Heart left ventricle (tissue), 16 donors: ENCODE measurements around the gene EXOC4. TPM values are rescaled to one million over a fixed set of nuclear protein-coding genes. Genes with fewer than 3 reads are reported as not detected.

Experiments
- ATAC-seq, 4 donors: fragments of 200-7000 bp; cut with Tn5 transposase; one replicate each; pipeline ENCODE4 v1.9.1; 2020 to 2022; ENCODE audit warnings: moderate library complexity in 4 of 4, mild to moderate bottlenecking in 3 of 4, moderate number of reproducible peaks in 1 of 4
- DNase-seq, 5 donors: peaks; one replicate each; pipeline ENCODE4 v3.0.0-alpha.2; 2020
- H3K27ac ChIP-seq, 12 donors: fragments of 200-600 bp; sonication (generic) in 4 of 12; one replicate each; pipeline versions ENCODE4 v1.5.0 to v1.8.0; 2016 to 2022; ENCODE audit warnings: mild to moderate bottlenecking in 2 of 12
- H3K27me3 ChIP-seq, 9 donors: fragments of 200-600 bp; sonication (generic) in 2 of 9; one replicate each; pipeline versions ENCODE4 v1.5.1 to v1.8.0; 2016 to 2022; ENCODE audit warnings: mild to moderate bottlenecking in 3 of 9
- H3K36me3 ChIP-seq, 9 donors: fragments of 200-600 bp; sonication (generic) in 2 of 9; one replicate each; pipeline versions ENCODE4 v1.5.0 to v1.8.0; 2018 to 2022; ENCODE audit warnings: mild to moderate bottlenecking in 2 of 9
- H3K4me1 ChIP-seq, 12 donors: fragments of 200-600 bp; sonication (generic) in 4 of 12; one replicate each; pipeline versions ENCODE4 v1.5.0 to v1.8.0; 2016 to 2022; ENCODE audit warnings: mild to moderate bottlenecking in 3 of 12
- H3K4me3 ChIP-seq, 12 donors: fragments of 200-600 bp; sonication (generic) in 4 of 12; one replicate each; pipeline versions ENCODE4 v1.5.0 to v1.8.0; 2017 to 2022; ENCODE audit warnings: mild to moderate bottlenecking in 9 of 12, moderate library complexity in 4 of 12
- H3K9me3 ChIP-seq, 12 donors: fragments of 200-600 bp; sonication (generic) in 4 of 12; one replicate each; pipeline versions ENCODE4 v1.5.0 to v1.8.0; 2016 to 2022; ENCODE audit warnings: mild to moderate bottlenecking in 1 of 12
- CTCF ChIP-seq, 12 donors: fragments of 200-600 bp; sonication (generic) in 4 of 12; IDR thresholded peaks; one replicate each; pipeline versions ENCODE4 v1.5.0 to v1.8.0; 2018 to 2022; ENCODE audit warnings: antibody characterized with exemption in 12 of 12, mild to moderate bottlenecking in 5 of 12
- POLR2A ChIP-seq, 2 donors: fragments of 450-650 bp; IDR thresholded peaks; one replicate each; pipeline ENCODE4 v1.6.1; 2017; ENCODE audit warnings: antibody characterized with exemption in 2 of 2, mild to moderate bottlenecking in 2 of 2, moderate library complexity in 2 of 2
- WGBS, 4 donors: extraction: QIAGEN DNeasy Blood & Tissue Kit in 2 of 4; methylation state at CpG; one replicate each; pipeline versions ENCODE4 v1.1.5 to v1.1.7; 2013 to 2018; 5-methylcytosine and 5-hydroxymethylcytosine counted together
- intact Hi-C, 10 donors: fragments of 100-400 bp; cut with DNase I; formaldehyde crosslinking; loops; one replicate each; pipeline versions ENCODE4 v1.11.1 to v1.14.2; 2022
- polyA plus RNA-seq, 2 donors: library from polyadenylated mRNA; stranded (reverse); fragments of 200-250 nt; gene quantifications; one replicate each; pipeline ENCODE4 v1.2.3, GENCODE V29; 2013
- total RNA-seq, 9 donors: library from RNA; depleted of rRNA in 2 of 9; stranded (reverse); fragments of >200 nt in 2 of 9; fragmentation: NEBNext Ultra II Directional in 3 of 9; extraction: Animal tissue kit (Norgen Biotek cat#: 25700) in 3 of 9; gene quantifications; one replicate each; pipeline versions ENCODE4 v1.1.0 to v1.2.4, GENCODE V29; 2016 to 2023
- donor health status: ischemic (EF 13 %, LVEDD 7.1; RV severe dilation, severe dysfunction).
- donor health status: healthy with polysubstance abuse.
- donor health status: DM: no; HTN: yes; CAD: no.
- donor health status: DM: no; HTN: no; CAD: no.
- donor health status: ischemic (EF 25% LVEDD 6.9; RV normal size, moderate dysfunction).
- donor health status: ischemic (EF 25% LVEDD 5.7; RV mildly dilated, moderate dysfunction).
- donor health status: healthy.
- donor health status: DM: yes; HTN: yes; CAD: no.
- donor health status: ischemic (EF 35%, LVEDD 5.7; RV mildly dilated, moderate dysfunction).
- donor health status: nonischemic (EF 11% LVEDD 7.7; RV severe dilation, severe dysfunction).
- donor health status: DM: yes; HTN: yes; CAD: no.
- donor health status: PGD.
- donor health status: ischemic (EF 29% LVEDD 5.4; RV normal size, mild dysfunction).
- donor health status: nonischemic (EF 23%, LVEDD 6.1; RV moderate dilation, normal function).

The EXOC4 gene
- total and polyA plus RNA-seq, 11 donors: 8.8 to 61.2 (median 33.8) TPM

- Histone ChIP-seq H3K4me3 (no peak overlapping the region), H3K36me3 (peaks cover 0 to 13% (median 4%) of the 10 kb centered on the region in 9 donors), H3K27me3 (no peaks in the 10 kb centered on the region), H3K9me3 (no peaks in the 10 kb centered on the region), H3K4me1 (peaks cover 0 to 17% (median 6%) of the 10 kb centered on the region in 12 donors), H3K27ac (no peak overlapping the region)
- 97 to 98% (median 97%) methylated on average over 4 of the region's 4 CpGs for WGBS, 4 donors
- ATAC-seq (no peak), DNase-seq (no peak)
- intact Hi-C loops: no loop called here
- TF ChIP-seq POLR2A (IDR thresholded peaks at IDR 0.05): no peak
- TF ChIP-seq CTCF (IDR thresholded peaks at IDR 0.05): no peak
Measured at GRCh38 chr7:133371616-133372015, 118.7 kb downstream of the EXOC4 start.

GRCh38 chr7:133372337-133372736 is 119.5 kb downstream of the EXOC4 start:
- ATAC-seq (no peak), DNase-seq (no peak)
- intact Hi-C loops: no loop called here
- Histone ChIP-seq H3K4me1 (peaks cover 0 to 12% (median 3%) of the 10 kb centered on the region in 12 donors), H3K27me3 (no peaks in the 10 kb centered on the region), H3K36me3 (peaks cover 0 to 13% (median 4%) of the 10 kb centered on the region in 9 donors), H3K9me3 (no peaks in the 10 kb centered on the region), H3K27ac (no peak overlapping the region), H3K4me3 (no peak overlapping the region)
- WGBS, 4 donors: 85 to 98% (median 94%) methylated on average over 1 of the region's 1 CpG
- TF ChIP-seq CTCF (IDR thresholded peaks at IDR 0.05) (no peak), POLR2A (IDR thresholded peaks at IDR 0.05) (no peak)

- ATAC-seq (peak; percentile 48 to 84 (median 80)), DNase-seq (no peak)
- no peaks in the 10 kb centered on the region for H3K27me3 ChIP-seq
- no peak overlapping the region for H3K4me3 ChIP-seq
- H3K27ac ChIP-seq: no peak overlapping the region
- intact Hi-C loops: no loop called here
- peaks cover 0 to 7% (median 0%) of the 10 kb centered on the region in 12 donors for H3K9me3 ChIP-seq
- 40 to 56% (median 46%) methylated on average over 1 of the region's 1 CpG for WGBS, 4 donors
- H3K4me1 ChIP-seq: peaks cover 0 to 9% (median 0%) of the 10 kb centered on the region in 12 donors
- peaks cover 0 to 13% (median 4%) of the 10 kb centered on the region in 9 donors for H3K36me3 ChIP-seq
- TF ChIP-seq POLR2A (IDR thresholded peaks at IDR 0.05): no peak
- TF ChIP-seq CTCF (IDR thresholded peaks at IDR 0.05): no peak
Measured at GRCh38 chr7:133376514-133376913, 123.6 kb downstream of the EXOC4 start.

GRCh38 chr7:133381965-133382364 is 129.1 kb downstream of the EXOC4 start:
- DNase-seq: no peak
- no peaks in the 10 kb centered on the region for H3K27me3 ChIP-seq
- H3K36me3 ChIP-seq: no peaks in the 10 kb centered on the region
- no peak overlapping the region for H3K27ac ChIP-seq
- WGBS, 4 donors: 98 to 100% (median 100%) methylated on average over 1 of the region's 1 CpG
- no peak for TF ChIP-seq POLR2A (IDR thresholded peaks at IDR 0.05)
- TF ChIP-seq CTCF (IDR thresholded peaks at IDR 0.05): no peak
- peaks cover 0 to 7% (median 0%) of the 10 kb centered on the region in 12 donors for H3K9me3 ChIP-seq
- no peak for ATAC-seq
- H3K4me3 ChIP-seq: no peak overlapping the region
- intact Hi-C loops: no loop called here
- peaks cover 0 to 12% (median 1%) of the 10 kb centered on the region in 12 donors for H3K4me1 ChIP-seq
